Suppressor macrophage (primary cell): Measurements from ENCODE around the gene PRKCE.
A peak's percentile ranks its signal among the peaks of the same experiment; 100 is the strongest.

Experiments
- DNase-seq, 4 experiments: peaks; one replicate each; pipeline ENCODE4 v3.0.0-alpha.2; 2020 to 2022

PRKCE gene

DNA sequence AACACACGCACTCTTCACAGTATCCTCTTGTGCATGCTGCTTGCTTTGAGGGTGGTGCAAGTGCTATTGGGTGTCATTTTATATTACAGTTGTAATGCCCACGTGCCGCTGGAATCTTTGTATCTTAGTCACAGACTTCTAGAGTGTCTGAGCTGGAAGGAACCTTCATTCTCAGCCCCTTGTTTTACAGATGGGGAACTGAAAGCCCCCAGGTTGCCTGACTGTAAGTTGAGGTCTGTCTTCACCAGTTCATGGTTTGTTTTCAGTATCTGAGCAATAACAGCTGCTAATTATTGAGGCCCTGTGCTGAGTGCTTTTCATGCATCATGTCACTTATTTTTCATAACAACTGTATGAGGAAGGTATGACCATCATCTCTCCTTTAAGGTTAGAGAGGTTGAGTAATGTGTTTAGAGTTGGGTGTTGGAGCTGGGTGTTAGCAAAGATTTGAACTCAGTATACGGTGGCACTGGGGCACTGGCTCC lies 77.0 kb downstream of the PRKCE start:
- DNase-seq, result peak in 3 of 4 experiments; percentile 30 to 49 (median 31)

DNA sequence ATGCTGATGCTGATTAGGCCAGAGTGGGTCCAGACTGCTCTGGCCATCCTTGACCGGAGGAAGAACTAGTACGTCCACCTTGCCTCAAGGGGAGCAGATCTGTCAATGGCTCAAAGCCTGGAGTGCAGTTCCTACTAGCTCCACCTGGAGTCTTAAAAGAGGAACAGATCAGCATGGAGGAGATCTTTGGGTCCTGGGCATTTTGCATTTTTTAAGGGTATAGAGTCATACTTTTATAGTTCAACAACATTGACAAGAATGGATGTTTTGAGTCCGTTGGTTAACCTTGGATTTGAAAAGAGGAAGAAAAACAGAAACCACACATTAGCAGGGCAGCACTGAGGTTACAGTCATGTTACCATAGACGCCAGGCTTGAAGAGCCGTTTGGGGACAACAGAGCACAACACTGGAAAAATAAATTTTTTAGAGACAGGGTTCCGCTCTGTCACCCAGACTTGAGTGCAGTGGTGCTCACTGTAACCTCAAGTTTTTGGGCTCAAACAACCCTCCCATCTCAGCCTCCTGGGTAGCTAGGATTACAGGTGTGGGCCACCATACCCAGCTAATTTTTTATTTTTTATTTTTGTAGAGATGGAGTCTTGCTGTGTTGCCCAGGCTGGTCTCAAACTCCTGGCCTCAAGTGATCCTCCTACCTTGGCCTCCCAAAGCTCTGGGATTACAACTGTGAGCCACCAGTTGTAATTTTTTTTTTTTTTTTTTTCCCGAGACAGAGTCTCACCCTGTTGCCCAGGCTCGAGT lies 78.5 kb downstream of the PRKCE start:
- peak; percentile 58 to 79 (median 73) for DNase-seq

DNA sequence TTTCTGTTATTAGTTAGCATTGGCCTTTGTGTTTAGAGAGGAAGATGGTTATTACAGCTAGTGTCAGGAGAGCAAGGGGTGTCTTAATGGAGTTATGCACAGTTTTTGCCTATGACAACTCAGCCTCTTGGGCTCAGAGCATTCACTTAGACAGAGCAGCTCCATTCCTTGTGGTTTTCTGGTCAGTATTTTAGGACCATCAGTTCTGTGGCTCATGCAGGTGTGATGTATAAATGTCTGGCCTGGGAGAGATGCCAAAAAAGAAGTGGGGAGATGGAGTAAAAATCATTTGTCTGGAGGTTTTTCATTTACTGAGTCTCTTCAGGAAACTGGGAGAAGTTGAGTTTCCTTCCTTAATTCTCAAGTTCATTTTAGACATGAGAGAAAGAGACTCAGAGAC lies 79.7 kb downstream of the PRKCE start:
- peak in 1 of 4 experiments; percentile 24 for DNase-seq

DNA sequence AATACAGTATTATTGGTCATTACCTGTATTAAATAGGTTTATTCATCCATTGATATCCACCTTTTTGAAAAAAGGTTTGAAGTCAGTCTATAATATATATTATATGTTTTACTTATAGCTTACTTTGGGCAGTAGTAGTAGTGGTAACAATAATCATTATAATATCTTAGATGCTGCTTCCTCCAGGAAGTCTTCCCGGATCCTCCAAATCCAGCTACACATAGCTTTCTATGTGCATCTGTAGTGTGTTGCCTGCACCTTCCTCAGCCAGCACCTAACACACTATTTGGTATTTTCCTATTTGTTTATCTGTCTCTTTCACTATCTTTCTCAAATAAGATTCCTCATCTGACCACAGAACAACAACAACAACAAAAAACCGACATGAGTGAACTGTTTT lies 81.0 kb downstream of the PRKCE start:
- DNase-seq, result no peak

DNA sequence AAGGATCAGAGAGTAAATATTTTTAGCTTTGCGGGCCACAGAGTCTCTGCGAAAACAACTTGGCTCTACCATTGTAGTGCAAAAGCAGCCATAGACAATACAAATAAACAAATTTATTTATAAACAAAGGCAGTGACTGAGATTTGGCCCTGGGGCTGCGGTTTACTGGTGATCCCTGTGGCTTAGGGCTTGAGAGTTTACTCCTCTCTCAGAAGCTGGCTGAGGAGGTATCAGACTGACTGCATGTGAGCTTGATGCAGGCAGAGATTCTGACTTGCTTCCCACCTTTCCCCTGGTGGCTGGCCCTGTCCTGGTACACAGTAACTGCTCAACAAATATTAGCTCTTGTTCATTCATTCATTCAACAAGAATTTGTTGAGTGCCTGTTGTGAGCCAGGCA lies 81.5 kb downstream of the PRKCE start:
- no peak for DNase-seq

DNA sequence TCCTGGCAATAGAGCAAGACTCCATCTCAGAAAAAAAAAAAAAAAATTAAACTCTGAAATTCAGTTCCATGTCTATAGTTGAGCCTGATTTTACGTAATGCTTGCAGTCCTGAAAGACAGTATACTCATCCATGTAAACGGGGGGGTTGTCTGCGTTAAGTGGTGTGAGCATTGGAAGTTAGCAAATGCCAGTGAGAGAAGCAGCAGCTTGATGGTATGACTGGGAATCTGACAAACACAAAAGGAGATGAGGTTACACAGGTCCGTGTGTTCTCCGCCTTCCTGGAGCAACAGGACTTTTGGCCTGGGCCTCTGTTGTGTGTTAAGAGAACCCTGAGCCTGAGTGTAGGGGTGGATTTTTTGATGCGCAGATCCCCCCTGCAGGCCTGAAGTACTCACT lies 82.9 kb downstream of the PRKCE start:
- DNase-seq, result no peak

DNA sequence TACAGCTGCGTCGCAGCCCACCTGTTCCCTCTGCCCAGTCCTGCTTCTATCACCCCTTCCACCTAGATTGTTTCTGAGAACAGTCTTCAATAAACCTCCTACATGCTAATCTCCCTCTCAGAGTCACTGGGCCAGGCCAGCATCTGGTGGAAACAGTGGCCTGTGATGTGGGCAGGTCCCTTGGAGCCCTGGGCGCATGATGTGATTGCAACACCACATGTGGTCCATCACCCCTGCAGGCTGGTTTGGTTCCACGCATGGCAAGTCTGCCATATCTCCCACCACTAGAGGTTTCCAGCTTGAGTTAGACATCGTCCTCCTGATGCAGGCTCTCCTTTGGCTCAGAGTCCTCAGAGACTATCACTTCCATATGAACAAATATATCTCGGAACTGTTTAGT lies 83.5 kb downstream of the PRKCE start:
- DNase-seq, result peak in 3 of 4 experiments; percentile 48 to 67 (median 50)

DNA sequence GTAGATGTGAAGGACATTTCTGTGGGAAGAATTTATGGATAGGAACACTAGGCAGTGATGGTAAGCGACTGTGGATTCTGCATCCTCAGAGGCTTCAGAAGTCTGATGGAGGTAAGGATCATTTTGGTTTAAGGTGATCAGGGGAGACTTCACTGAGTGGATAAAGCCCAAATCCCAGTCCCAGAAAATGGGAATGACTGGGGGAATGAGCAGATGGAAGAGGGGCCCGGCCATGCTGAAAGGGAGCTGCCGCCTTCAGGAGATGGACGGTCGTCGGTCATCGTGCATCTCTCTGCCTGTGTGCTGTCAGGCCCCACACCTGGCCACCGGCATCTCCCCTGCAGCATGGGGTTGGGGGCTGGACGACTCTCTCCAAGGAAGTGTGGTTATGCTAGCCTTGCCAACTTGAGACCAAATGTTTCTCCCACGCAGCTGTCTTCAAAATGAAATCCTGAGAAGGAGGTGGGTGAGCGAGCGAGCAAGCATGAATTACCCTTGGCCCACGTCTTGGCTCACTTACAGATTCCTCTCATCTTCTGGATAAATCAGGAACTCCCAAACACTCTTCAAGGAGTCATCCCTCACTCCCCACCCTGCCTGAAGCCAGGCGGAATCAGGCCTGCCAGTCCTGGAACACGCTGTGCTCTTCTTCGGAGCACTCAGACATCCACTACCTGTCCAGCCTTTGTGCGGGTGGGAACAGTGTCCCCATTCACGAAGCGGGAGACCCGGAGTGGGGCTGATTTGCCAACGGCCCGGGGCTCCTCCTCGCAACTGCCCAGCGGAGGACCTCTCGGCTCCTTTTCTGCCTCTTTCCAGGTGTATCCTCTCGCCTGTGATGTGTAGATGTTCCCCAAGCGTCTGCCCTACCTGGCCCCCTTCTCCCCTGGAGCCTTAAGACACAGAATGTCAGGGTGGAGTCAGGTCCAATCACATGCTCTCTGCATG lies 85.6 kb downstream of the PRKCE start:
- DNase-seq, result no peak

DNA sequence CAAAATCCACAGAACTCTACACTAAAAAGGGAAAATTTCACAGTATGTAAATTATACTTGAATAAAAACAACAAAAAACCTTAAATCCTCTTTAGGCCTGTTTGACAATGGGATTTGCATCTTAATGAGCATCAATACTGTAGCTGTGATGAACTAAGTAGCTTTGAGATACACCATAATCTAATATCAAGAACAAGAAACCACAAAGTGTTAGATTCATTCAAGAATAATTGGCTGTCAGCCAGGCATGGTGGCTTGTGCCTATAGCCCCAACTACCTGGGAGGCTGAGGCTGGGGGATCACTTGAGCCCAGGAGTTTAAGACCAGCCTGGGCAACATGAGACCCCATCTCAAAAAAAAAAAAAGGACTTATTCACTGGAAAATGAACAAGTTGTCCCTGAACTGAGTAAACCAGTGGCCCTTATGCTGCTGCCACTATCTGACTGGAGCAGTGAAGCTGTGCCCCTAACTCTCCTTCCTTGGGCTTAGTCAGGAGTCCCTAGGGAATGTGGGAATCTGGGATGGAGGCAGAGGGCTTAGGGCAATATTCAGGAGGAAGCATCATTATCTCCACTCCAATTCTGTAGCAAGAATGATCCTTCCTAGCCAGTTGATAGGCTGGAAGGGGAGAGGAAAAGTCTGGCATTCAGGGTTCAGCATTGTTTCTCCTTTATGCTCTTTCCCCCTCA lies 88.5 kb downstream of the PRKCE start:
- DNase-seq, result no peak

DNA sequence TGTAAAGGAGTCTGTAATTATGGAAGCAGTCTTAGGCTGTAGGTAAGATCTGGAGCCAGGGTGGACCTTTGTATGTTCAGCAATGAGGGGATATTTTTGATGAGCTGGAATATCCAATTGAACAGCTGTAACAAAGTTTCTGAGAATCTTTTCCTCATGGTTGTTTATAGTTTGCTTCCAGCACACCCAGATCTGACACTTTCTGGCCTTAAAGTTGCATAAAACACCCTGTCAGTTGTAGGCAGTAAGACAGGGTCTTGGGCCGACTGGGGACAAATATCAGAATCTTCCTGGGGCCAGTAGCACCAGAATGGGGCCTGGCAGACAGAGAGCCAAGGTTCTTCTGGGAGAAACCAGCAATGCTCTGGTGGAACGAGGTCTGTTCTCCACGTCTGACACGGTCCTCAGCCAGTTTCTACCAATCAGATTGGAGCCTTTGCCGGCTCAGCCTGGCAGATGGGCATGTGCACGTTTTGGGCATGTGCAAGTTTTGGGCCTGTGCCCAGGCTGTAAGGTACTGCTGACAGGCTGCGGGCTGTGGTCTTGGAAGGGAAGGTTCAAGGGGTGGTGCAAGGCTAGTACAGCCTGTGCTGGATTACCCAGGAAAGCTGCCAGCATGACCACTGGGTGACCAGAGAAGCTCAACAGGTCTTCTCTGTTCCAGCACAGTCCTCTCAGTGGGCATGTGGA lies 89.8 kb downstream of the PRKCE start:
- DNase-seq, result no peak

DNA sequence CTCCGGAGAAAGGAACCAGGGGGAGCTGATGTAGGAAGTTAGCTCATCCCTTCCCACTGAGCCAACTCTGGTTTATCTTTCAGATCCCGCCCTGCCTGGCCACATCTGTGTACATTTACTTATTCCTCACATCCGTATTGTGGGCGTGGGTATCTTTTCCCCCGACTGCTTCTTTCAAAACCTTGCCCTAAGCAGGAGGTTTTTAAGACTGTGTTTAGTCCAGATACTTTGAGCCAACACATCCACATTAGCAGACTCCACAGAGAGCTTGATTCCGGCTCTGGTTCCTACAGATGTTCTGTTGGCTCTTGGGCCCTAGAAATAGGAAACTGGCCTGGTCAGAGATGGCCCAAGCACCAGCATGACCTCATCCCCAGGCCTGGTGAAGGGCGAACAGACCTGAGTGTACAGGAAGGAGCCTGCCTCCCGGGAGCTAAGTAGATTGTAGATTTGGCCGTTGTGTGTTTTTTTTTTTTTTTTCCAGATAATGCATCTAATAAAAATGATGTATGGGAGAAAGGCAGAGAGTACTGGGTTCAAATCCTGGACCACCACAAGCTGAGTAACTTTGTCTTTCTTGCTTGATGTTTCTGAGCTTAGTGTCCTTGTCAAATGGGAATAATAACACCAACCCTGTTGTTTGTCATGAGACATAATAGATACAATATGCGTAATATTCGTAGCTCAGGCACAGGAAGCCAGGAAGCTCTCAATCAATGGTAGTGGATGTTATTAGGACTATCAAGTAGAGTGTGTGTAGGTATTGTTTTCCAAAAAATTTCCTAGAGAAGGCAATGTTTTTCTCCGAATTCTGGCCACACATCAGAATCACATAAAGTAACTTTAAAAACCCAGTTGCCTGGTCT lies 92.3 kb downstream of the PRKCE start:
- no peak for DNase-seq

DNA sequence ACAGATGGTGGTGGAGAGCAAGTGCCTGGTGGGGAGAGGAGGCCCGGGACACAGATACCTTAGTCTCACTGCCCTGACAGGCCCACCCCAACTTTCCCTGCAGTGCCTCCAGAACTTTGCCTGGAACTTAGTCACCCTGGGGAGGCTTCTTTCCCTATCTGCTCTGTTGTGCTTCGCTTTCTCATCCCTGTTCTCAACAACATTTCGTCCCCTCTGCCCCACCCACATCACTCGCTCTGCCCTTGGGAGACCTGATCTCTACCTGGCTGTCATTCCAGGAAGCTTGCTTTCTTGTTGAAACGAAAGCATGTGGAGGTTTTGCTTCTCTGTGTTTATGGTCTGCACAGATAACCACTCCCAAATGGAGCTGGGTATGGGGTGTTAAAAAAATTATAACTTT lies 93.8 kb downstream of the PRKCE start:
- DNase-seq, result no peak

DNA sequence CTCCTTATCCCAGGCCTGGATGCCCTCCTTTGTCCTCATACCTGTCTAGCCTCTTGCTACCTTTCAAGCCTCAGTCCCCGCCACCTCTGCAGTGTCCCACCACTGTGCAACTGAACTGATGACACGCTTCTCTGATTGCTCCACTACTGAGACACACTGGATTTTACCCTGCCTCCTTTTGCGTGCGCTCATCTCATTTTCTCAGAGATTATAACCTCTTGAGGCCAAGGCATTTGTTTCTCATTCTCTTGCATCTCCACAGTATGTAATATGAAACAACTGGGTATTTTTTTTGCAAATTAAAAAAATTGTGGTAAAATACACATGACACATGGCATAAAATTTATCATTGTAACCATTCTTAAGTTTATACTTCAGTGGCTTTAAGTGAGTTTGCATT lies 95.4 kb downstream of the PRKCE start:
- no peak for DNase-seq

DNA sequence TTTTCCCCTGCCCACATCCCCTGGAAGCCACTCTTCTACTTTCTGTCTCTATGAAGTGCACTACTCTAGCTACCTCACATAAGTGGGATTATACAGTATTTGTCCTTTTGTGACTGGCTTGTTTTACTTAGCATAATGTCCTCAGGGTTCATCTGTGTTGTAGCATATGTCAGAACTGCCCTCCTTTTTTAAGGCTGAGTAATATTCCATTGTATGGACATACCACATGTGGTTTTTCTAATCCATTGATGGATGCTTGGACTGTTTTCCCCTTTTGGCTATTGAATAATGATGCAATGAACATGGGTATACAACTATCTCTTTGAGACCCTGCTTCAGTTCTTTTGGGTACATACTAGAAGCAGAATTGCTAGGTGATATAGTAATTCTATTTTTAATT lies 95.9 kb downstream of the PRKCE start:
- DNase-seq, result no peak

DNA sequence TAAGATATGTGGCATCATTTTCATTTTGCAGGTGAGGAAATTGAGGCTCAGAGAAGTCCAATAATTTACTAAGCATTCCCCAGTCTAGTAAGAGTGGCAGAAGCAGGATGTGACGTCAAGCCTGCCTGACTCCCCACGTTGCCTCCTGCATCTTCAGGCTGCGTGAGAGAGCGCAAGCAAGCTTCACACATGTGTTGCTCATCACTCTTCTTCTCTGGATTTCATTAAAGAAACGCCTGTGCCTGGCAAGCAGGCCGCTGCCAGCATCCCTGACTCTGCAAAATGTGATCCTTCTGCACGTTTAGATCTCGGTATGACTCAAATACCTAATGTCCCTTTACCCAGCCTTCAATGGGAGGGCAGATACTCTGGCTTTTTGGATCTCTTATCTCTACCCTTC lies 96.8 kb downstream of the PRKCE start:
- DNase-seq, result peak; percentile 17 to 52 (median 33)

DNA sequence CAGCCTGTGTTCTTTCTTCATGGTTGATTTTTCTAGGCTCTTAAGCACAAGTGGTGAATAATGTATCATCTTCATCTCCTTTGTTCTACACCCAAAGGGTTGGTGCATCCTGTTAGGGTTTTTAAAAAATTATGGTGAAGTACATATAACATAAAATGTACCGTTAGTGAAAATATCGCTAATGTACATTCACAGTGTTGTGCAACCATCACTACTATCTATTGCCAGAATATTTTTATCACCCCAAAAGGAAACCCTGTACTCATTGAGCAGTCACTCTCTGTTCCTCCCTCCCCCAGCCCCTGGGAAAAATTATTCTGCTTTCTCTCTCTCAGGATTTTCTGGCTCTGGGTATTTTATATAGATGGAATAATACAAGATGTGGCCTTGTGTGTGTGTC lies 98.5 kb downstream of the PRKCE start:
- DNase-seq, result no peak

DNA sequence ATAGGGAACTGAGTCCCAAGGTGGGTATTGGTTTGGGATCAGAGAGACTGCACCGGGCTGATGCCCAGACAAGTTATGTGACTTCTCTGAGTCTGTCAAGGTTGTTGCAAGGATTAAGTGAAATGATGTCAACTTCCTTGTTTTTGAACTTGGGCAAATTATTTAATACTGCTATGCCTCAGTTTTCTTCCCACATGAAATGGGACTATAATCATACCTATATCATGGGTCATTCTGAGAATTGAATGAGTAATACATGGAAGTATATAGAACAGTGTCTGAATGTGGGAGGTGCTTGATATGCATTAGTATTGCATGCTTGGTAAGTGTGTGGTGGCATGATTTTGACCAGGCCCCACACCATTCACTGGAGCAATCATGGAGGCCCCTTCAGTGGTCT lies 99.0 kb downstream of the PRKCE start:
- DNase-seq, result peak in 2 of 4 experiments; percentile 13 to 42

DNA sequence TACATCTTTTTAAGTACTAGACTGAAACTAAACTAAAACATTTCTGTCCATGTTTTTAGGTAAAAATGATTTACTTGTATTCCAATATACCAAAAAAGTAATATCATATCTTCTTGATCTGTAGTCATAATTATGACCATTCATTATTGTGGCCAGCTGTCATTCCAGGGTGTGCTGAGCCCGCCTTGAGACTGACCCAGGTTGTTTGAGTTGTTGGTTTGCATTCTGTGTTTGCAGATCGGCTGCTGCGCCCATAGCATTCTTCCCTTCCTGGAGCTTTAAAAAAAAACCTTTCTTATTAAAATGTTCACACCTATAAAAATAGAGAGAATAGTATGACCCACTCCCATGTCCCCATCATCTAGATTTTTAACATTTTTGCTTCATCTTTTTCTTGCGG lies 101.9 kb downstream of the PRKCE start:
- no peak for DNase-seq

DNA sequence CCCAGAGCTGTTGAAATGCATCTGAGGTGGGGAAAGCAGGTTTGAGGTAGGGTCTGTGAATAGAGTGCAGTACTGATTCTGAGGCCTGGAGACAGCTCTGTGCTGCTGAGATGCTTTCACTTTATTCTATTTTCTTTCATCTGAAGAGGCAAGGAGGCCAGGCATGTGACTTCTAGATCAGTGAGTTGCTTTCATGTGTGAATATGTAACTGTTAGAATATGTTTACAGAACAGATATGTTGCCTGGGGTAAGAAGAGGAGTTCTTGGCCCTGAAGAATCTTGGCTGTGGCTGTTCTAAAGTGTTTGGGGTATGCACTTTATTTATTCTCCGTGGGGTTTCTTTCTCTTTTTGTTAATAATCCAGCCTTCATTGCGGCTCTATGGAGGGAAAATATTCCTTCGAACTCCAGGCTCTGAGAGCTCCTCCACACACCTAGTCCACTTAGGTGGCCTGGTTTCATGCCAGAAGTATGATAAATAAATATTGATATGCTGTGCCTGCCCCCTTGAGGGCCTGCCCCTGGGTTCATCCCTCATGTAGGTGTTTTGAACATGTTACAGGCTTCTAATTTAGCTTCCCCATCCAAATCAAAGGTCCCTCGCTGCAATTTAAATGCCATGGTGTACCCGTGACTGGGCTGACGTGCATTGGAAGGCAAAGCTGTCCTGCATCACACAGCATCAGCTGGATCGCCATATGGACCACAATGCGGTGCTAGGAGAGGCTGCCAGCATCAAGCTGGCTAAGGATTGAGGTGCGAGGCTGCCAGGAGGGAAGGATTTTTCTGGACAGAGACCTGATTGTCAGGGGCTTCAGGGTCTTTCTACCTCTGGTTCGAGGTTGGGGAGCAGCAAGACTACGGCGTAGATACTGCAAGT lies 102.9 kb downstream of the PRKCE start:
- DNase-seq, result no peak

DNA sequence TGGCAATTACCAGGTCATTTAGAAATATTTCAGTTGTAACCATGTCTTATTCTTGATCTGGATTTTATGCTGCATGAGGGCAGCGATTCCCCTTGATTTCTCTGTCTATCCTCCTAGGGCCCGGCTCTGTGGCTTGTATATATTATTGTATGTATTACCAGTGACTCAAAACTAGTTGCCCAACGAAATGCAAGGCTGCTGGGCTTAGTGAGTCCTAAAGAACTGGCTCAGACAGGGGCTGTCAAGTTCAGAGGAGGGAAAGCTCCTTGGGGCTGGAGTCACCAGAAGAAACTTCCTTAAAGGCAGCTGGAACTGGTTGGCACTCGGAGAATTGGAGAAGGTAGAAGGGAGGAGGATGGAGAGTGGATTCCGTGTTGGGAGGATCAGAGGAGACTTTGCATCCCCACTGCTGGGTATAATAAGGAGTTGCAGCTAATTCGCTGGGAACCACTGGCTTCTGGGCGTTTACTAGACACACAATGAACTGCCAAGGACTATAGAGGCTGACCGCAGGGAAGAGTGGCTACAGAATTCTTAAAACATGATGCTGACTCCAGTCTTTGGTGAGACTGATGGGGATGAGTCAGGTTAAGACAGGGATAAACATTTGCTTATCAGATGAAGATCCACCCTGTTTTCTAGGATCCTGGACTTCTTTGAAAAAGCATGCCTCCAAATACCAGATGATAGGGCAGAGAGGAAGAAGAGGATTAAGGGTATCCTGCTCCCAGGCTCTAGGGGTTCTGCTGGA lies 104.3 kb downstream of the PRKCE start:
- DNase-seq, result no peak
